Activated CD4-positive, alpha-beta T cell treated with anti-CD3 and anti-CD28 coated beads for 1 hour (primary cell): ENCODE data around the gene IGFL1.
"Not testable (repeated sequence)": the region's sequence is repeated elsewhere in the genome, so short reads cannot be mapped to it uniquely, and the experiment has no call there.

ENCODE experiments used
- DNase-seq: peaks from one replicate; pipeline ENCODE4 v3.0.0-alpha.2; 2020

The IGFL1 gene

DNA sequence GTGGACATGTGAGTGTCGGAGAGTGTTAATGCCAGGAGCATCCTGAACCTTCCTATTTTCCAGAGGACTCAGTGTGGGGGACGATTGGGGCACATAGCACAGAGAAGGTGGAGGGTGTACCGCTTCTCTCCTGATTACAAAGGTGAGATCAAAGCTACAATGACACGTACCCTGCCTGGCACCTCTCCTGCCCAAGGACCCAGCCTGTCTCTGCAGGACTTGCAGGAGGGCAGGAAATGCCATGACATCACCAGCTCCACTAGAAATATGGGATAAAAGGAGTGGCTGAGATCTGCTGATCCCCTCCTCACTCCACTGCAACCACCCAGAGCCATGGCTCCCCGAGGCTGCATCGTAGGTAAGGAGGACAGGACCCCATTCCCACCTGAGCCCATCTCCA is at the start of gene IGFL1:
Gene IGFL1, plus strand, starts transcription at position 301 of the 400 bp plus-strand sequence. Its CDS starts 33 bp downstream, at position 334.
- no peak for DNase-seq

- DNase-seq: no peak
These were observed 48.7 kb upstream of the IGFL1 start for GRCh38 chr19:46180701-46181387.

DNA sequence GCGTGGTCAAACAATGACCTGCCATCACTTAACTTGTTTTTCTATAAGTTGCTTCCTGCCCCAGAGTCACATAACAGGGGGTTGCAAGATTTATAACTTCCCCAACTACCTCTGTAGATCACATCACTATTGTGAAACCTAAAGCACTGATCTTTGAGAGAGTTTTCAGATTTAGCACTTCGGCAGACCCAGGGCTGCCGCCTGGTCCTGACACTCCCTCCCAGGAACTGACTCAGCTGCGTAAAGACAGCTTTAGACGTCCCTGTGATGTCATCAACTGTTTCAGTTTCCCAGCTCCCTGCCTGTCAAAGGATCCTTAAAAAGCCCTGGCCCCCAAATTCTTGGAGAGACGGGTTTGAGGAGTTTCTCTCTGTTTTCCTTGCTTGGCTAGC is 48.2 kb upstream of the IGFL1 start:
- DNase-seq: no peak

DNA sequence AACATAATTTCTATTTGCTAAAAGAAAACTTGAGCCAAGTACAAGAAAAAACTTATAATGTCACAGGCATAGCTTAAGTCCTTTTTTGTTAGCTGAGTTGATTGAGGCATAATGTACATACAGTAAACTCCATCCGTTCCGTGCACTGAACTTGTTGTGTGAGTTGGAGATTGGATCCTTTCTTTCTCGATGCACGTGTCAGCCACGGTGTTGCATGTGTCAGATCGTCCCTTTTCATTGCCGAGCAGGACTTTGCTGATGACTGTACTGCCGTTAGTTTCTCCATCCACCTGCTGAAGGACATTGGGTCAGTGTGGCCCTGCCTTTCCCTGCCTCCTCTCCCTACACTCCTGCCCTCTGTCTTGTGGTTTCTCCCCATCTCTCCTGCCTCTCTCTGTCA is 47.1 kb upstream of the IGFL1 start:
- DNase-seq: no peak

- DNase-seq: not testable (repeated sequence)
These were observed 44.5 kb upstream of the IGFL1 start for GRCh38 chr19:46184775-46185710.

- no peak for DNase-seq
These were observed 43.3 kb upstream of the IGFL1 start for GRCh38 chr19:46186101-46186716.

GRCh38 chr19:46186717-46187101 is 42.8 kb upstream of the IGFL1 start:
- DNase-seq: no peak

- DNase-seq: no peak
These were observed 39.3 kb upstream of the IGFL1 start for GRCh38 chr19:46189971-46190888.

GRCh38 chr19:46191356-46191755 is 38.2 kb upstream of the IGFL1 start:
- no peak for DNase-seq

DNA sequence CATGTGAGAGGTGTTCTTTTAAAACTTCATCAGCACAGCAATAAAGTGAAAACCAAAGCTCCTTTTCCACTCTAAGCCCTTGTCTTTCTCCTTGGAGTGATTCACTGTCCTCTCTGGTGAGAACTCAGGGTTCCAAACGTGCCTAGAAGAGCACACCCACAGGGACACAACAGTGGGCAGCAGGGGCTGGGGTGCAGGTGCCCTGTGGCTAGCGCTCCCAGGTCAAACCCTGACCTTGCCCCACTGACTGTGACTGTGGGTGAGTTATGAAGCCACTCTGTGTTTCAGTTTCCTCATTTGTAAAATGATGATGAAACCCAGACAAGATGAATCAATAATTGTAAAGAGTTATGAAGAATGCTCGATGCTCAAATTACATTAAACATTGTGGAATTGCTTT is 37.6 kb upstream of the IGFL1 start:
- DNase-seq: no peak

- DNase-seq: not testable (repeated sequence)
These were observed 36.9 kb upstream of the IGFL1 start for GRCh38 chr19:46192626-46192991.

DNA sequence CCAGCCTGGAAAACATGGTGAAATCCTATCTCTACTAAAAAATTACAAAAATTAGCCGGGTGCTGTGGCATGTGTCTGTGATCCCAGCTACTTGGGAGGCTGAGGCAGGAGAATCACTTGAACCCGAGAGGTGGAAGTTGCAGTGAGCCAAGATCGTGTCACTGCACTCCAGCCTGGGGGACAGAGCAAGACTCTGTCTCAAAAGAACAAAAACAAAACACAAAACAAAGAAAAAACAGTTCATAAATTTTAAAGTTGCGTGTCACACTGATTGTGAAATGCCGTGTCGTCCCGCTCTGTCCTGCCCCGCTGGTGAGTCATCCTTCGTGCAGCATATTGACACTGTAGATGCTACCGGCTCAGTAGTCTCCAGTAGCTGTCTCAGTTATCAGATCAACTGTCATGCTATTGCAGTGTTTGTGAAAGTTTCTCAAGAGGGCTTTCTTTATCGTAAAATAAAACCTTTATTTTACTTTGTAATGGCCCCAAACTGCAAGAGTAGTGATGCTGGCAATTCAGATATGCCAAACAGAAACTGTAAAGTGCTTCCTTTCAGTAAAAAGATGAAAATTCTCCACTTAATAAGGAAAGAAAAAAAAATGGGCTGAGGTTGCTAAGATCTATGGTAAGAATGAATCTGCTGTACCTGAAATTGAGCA is 36.4 kb upstream of the IGFL1 start:
- DNase-seq: no peak

GRCh38 chr19:46193678-46194077 is 35.9 kb upstream of the IGFL1 start:
- no peak for DNase-seq

- no peak for DNase-seq
These were observed 34.4 kb upstream of the IGFL1 start for GRCh38 chr19:46195104-46195503.

GRCh38 chr19:46195919-46196318 is 33.6 kb upstream of the IGFL1 start:
- not testable (repeated sequence) for DNase-seq

GRCh38 chr19:46196410-46197124 is 33.0 kb upstream of the IGFL1 start:
- no peak for DNase-seq

- DNase-seq: no peak
These were observed 32.0 kb upstream of the IGFL1 start for GRCh38 chr19:46197314-46198070.

GRCh38 chr19:46198756-46199155 is 30.8 kb upstream of the IGFL1 start:
- DNase-seq: no peak

- DNase-seq: no peak
These were observed 27.9 kb upstream of the IGFL1 start for GRCh38 chr19:46201454-46202310.

GRCh38 chr19:46202426-46202825 is 27.1 kb upstream of the IGFL1 start:
- DNase-seq: no peak
